ENCODE data around the gene MKRN1. TPM values are rescaled to one million over a fixed set of nuclear protein-coding genes. Genes with fewer than 3 reads are reported as not detected.
"Not testable (repeated sequence)": the region's sequence is repeated elsewhere in the genome, so short reads cannot be mapped to it uniquely, and the experiment has no call there.

The MKRN1 gene
- total RNA-seq, 4 donors from 2014 or later = 66.4 to 105 (median 77.9) TPM

DNA sequence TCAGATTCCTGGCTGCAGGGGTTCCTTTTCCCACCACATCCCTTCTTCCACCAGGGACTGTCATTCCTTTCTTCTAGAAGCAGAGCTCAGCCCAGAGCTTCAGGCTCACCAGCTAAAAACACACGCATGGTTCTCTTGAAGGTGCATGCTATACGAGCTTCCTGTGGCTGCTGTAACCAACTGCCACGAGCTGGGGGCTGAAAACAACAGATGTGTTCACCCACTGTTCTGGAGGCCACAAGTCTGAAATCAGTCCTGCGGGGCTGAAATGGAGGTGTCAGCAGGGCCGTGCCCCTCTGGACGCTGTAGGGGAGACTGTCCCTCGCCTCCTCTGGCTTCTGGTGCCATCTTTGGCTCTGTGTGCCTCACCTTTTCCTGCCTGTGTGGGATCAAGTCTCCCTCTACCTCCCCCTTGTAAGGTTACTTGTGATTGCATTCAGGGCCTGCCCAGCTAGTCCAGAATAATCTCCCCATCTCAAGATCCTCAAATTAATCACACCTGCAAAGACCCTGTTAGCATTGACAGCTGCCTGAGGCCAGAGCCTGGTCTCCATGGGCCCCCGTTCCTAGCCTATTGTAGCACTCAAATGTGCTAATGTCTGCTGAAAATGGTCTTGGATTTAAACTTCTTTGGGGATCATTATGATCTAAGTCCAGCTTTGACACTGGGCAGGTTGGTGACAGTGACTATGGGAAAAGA is 61.7 kb downstream of the MKRN1 start:
- Histone ChIP-seq H3K4me1 (no peaks in the 10 kb centered on the region), H3K27me3 (no peaks in the 10 kb centered on the region), H3K27ac (replicated peaks in 1 of 4) (no peak overlapping the region), H3K4me3 (no peak overlapping the region), H3K36me3 (no peaks in the 10 kb centered on the region), H3K9me3 (peaks cover 0 to 4% (median 0%) of the 10 kb centered on the region in 4 donors)
- no peak for DNase-seq (ENCODE audit: extremely low spot score)
- intact Hi-C loops (cut with DNase I) = no loop called here
- TF ChIP-seq, protein P1, sequence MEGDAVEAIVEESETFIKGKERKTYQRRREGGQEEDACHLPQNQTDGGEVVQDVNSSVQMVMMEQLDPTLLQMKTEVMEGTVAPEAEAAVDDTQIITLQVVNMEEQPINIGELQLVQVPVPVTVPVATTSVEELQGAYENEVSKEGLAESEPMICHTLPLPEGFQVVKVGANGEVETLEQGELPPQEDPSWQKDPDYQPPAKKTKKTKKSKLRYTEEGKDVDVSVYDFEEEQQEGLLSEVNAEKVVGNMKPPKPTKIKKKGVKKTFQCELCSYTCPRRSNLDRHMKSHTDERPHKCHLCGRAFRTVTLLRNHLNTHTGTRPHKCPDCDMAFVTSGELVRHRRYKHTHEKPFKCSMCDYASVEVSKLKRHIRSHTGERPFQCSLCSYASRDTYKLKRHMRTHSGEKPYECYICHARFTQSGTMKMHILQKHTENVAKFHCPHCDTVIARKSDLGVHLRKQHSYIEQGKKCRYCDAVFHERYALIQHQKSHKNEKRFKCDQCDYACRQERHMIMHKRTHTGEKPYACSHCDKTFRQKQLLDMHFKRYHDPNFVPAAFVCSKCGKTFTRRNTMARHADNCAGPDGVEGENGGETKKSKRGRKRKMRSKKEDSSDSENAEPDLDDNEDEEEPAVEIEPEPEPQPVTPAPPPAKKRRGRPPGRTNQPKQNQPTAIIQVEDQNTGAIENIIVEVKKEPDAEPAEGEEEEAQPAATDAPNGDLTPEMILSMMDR (IDR thresholded peaks at IDR 0.05) = no peak
- TF ChIP-seq POLR2A (IDR thresholded peaks at IDR 0.05; ENCODE audit: low read depth) (no peak), EP300 (IDR thresholded peaks at IDR 0.05) (no peak), POLR2AphosphoS5 (IDR thresholded peaks at IDR 0.05) (no peak)
- WGBS = 78% methylated on average over 8 of the region's 8 CpGs

DNA sequence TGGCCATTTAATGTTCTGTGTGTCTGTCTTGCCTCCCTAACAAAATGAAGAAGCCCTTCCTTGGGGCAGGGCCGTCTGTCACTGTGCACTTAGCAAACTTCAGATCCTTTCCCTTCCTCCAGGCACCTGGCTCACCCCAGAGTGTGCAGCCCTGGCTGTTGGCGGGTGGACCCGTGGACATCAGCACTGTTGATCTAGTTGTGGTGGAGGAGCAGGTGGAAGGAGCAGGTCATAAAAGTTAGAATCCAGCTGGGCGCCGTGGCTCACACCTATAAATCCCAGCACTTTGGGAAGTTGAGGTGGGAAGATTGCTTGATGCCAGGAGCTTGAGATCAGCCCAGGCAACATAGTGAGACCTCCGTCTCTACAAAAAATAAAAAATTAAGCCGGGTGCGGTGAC is 62.7 kb downstream of the MKRN1 start:
- no peak overlapping the region for H3K27ac ChIP-seq (replicated peaks in 1 of 4)
- 82% methylated on average over 8 of the region's 8 CpGs for WGBS
- no peak for DNase-seq (ENCODE audit: extremely low spot score)
- H3K4me3 ChIP-seq = no peak overlapping the region
- no peaks in the 10 kb centered on the region for H3K4me1 ChIP-seq
- no peaks in the 10 kb centered on the region for H3K36me3 ChIP-seq
- peaks cover 0 to 5% (median 0%) of the 10 kb centered on the region in 4 donors for H3K9me3 ChIP-seq
- H3K27me3 ChIP-seq = no peaks in the 10 kb centered on the region
- TF ChIP-seq, protein P1 (IDR thresholded peaks at IDR 0.05) = no peak
- TF ChIP-seq POLR2AphosphoS5 (IDR thresholded peaks at IDR 0.05) (no peak), EP300 (IDR thresholded peaks at IDR 0.05) (no peak), POLR2A (IDR thresholded peaks at IDR 0.05; ENCODE audit: low read depth) (no peak)
- intact Hi-C loops (cut with DNase I) = no loop called here

GRCh38 chr7:140415816-140416215 is 63.5 kb downstream of the MKRN1 start:
- DNase-seq (ENCODE audit: extremely low spot score); H3K4me3 ChIP-seq; H3K27me3 ChIP-seq; H3K4me1 ChIP-seq; H3K36me3 ChIP-seq; intact Hi-C loops (cut with DNase I); H3K9me3 ChIP-seq; H3K27ac ChIP-seq (replicated peaks in 1 of 4): not testable (repeated sequence)
- WGBS = 93% methylated on average over 9 of the region's 9 CpGs

DNA sequence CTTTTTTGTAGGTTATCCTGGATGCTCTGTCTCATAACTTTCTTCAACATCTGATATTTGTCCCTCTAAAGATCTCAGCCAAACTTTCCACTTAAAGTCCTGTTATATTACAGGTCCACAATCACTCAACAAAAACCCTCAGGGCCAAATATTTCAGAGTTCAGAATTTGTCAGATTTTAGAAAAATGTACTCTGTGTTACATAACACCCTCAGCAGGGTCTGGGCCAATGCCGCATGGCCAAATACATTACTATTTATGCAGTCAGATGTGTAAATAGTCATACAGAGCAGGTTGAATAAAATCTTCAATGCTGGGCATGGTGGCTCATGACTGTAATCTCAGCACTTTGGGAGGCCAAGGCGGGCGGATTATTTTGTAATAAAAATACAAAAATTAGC is 63.9 kb downstream of the MKRN1 start:
- no peak for DNase-seq (ENCODE audit: extremely low spot score)
- no peak for TF ChIP-seq POLR2A (IDR thresholded peaks at IDR 0.05; ENCODE audit: low read depth)
- no peak for TF ChIP-seq POLR2AphosphoS5 (IDR thresholded peaks at IDR 0.05)
- no peak for TF ChIP-seq EP300 (IDR thresholded peaks at IDR 0.05)
- TF ChIP-seq, protein P1 (IDR thresholded peaks at IDR 0.05) = no peak
- Histone ChIP-seq H3K27me3 (no peaks in the 10 kb centered on the region), H3K9me3 (peaks cover 0 to 5% (median 0%) of the 10 kb centered on the region in 4 donors), H3K27ac (replicated peaks in 1 of 4) (no peak overlapping the region), H3K36me3 (no peaks in the 10 kb centered on the region), H3K4me3 (no peak overlapping the region), H3K4me1 (no peaks in the 10 kb centered on the region)
- intact Hi-C loops (cut with DNase I) = no loop called here
- WGBS = 80% methylated on average over 3 of the region's 3 CpGs

DNA sequence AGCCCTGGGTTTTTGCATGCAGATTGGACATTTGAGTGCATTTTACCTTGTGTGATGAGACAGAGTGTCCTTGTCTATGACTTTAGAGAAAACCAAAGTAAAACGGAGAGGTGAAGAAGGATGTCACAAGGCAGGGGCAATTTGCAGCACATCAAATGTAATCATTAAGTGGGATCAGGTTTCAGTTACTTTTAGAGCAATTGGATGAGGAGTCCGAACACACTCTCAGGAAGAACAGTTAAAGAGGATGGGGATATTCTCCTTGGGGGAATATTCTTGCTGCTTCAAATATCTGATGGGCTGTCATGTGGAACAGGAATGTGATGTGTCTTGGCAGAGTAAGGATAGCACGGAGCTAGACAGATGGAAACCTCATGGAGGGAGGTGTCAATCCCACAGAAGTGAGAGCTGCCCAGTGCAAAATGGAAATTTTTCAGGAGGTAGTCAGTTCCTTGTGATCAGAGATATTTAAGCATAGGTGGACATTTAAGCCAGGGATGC is 74.7 kb downstream of the MKRN1 start:
- Histone ChIP-seq H3K4me1 (peaks cover 5 to 6% (median 6%) of the 10 kb centered on the region in 4 donors), H3K27ac (replicated peaks in 1 of 4) (no peak overlapping the region), H3K9me3 (no peaks in the 10 kb centered on the region), H3K4me3 (no peak overlapping the region), H3K27me3 (peaks cover 0 to 28% (median 0%) of the 10 kb centered on the region in 4 donors), H3K36me3 (no peaks in the 10 kb centered on the region)
- 50% methylated on average over 3 of the region's 3 CpGs for WGBS
- intact Hi-C loops (cut with DNase I) = no loop called here
- TF ChIP-seq, protein P1 (IDR thresholded peaks at IDR 0.05) = no peak
- TF ChIP-seq EP300 (IDR thresholded peaks at IDR 0.05) = no peak
- DNase-seq (ENCODE audit: extremely low spot score) = no peak

Measured in esophagus muscularis mucosa (tissue), 4 donors.